ENCODE measurements around the gene LRBA.
"Not testable (repeated sequence)": the region's sequence is repeated elsewhere in the genome, so short reads cannot be mapped to it uniquely, and the experiment has no call there.

Gene LRBA

GRCh38 chr4:150782311-150782710, 232.8 kb downstream of the LRBA start:
- DNase-seq: no peak

- no peak for DNase-seq
Measured at GRCh38 chr4:150781191-150781590, 233.9 kb downstream of the LRBA start.

GRCh38 chr4:150779707-150780106, 235.4 kb downstream of the LRBA start:
- DNase-seq: no peak

GRCh38 chr4:150773729-150774449, 241.2 kb downstream of the LRBA start:
- no peak for DNase-seq

GRCh38 chr4:150773032-150773431, 242.1 kb downstream of the LRBA start:
- no peak for DNase-seq

- DNase-seq: no peak
Measured at GRCh38 chr4:150771382-150771781, 243.7 kb downstream of the LRBA start.

- no peak for DNase-seq
Measured at GRCh38 chr4:150769845-150770244, 245.2 kb downstream of the LRBA start.

GRCh38 chr4:150769248-150769647, 245.8 kb downstream of the LRBA start:
- DNase-seq: no peak

GRCh38 chr4:150768497-150768896, 246.6 kb downstream of the LRBA start:
- no peak for DNase-seq

GRCh38 chr4:150765216-150765615, 249.9 kb downstream of the LRBA start:
- no peak for DNase-seq

GRCh38 chr4:150751648-150752047, 263.4 kb downstream of the LRBA start:
- DNase-seq: no peak

GRCh38 chr4:150750824-150751223, 264.3 kb downstream of the LRBA start:
- DNase-seq: no peak

GRCh38 chr4:150746156-150746555, 268.9 kb downstream of the LRBA start:
- no peak for DNase-seq

GRCh38 chr4:150744570-150744969, 270.5 kb downstream of the LRBA start:
- no peak for DNase-seq

GRCh38 chr4:150743564-150744342, 271.3 kb downstream of the LRBA start:
- no peak for DNase-seq

GRCh38 chr4:150742930-150743329, 272.2 kb downstream of the LRBA start:
- not testable (repeated sequence) for DNase-seq

GRCh38 chr4:150739591-150739990, 275.5 kb downstream of the LRBA start:
- no peak for DNase-seq

- no peak for DNase-seq
Measured at GRCh38 chr4:150725957-150726523, 289.0 kb downstream of the LRBA start.

GRCh38 chr4:150723727-150724411, 291.2 kb downstream of the LRBA start:
- DNase-seq: no peak

GRCh38 chr4:150722908-150723362, 292.1 kb downstream of the LRBA start:
- DNase-seq: no peak

- DNase-seq: no peak
Measured at GRCh38 chr4:150720973-150721518, 294.0 kb downstream of the LRBA start.

- DNase-seq: no peak
Measured at GRCh38 chr4:150717952-150718351, 297.1 kb downstream of the LRBA start.
